Ectodermal cell (in vitro differentiated cells): ENCODE results near the gene KY.

Experiments used
- H3K27ac ChIP-seq: 2 replicates; pipeline ENCODE4 v1.7.0; 2013; ENCODE audit warnings: mild to moderate bottlenecking, low read depth, low read length; ENCODE audit not compliant: insufficient read depth, poor library complexity, severe bottlenecking
- H3K27me3 ChIP-seq: 2 replicates; pipeline ENCODE4 v1.7.0; 2013; ENCODE audit warnings: mild to moderate bottlenecking, low read length; ENCODE audit not compliant: insufficient read depth, control insufficient read depth, poor library complexity, severe bottlenecking
- H3K36me3 ChIP-seq: one replicate; pipeline ENCODE4 v1.7.0; 2013; ENCODE audit warnings: low read length; ENCODE audit not compliant: control insufficient read depth, insufficient read depth
- H3K4me1 ChIP-seq: one replicate; pipeline ENCODE4 v1.7.0; 2013; ENCODE audit warnings: low read length; ENCODE audit not compliant: control insufficient read depth, insufficient read depth
- H3K4me3 ChIP-seq: 2 replicates; pipeline ENCODE4 v1.7.0; 2013; ENCODE audit warnings: low read depth, low read length, control low read depth; ENCODE audit not compliant: insufficient read depth
- H3K9me3 ChIP-seq: 2 replicates; pipeline ENCODE4 v1.7.0; 2013; ENCODE audit warnings: mild to moderate bottlenecking, low read length, moderate library complexity; ENCODE audit not compliant: control insufficient read depth
- WGBS, 2 experiments: methylation state at CpG; one replicate each; pipeline ENCODE4 v1.1.7; 2013; ENCODE audit warnings: missing lambda C conversion rate in 2 of 2; 5-methylcytosine and 5-hydroxymethylcytosine counted together

Gene KY

DNA sequence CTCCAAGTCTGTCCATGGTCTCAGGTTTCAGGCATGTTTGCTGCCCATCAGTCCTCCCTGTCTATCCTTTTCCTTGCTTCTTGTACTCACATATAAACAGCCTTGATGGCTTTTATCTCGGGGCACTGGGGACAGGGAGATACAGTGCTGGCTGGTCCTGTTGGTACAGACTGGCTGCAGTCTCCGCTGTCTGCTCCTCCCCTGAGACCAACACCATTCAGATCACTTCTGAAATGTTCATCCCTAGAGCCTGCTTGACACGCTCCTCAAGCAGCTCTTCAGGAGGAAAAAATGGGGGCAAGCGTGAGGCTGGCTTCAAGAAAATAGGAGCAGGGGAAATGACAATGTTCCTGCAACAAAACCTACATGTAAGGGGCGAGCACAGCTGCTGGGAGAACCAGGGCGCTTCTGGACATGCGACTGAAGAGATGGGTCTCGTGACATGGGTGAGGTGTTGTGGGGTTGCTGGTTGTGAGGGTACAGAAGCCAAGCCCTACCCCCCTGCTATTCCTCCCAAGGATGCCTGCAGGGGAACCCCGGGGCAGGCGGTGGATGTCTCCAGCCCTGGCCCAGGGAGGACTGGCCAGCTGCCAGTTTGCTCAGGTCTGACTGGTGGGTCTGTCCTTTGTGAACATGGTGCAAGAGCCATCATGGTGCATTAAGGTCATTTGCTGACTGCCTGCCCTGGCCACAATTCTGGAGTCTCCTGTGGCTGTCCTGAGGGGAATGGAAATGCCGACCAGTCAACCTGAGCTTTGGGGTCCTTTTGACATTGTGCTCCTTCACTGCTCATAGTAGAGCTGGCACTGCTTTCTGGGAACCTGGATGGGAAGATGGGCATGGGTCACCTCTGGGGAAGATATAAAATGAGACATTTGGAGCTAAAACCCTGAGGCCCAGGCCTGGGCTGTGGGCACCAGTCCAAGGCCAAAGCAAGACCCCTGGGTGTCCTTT, 40.1 kb downstream of the KY start:
- Histone ChIP-seq H3K36me3 (no peaks in the 10 kb centered on the region), H3K4me3 (no peak overlapping the region), H3K27me3 (no peaks in the 10 kb centered on the region), H3K27ac (no peak overlapping the region), H3K9me3 (no peaks in the 10 kb centered on the region), H3K4me1 (no peaks in the 10 kb centered on the region)
- WGBS, 2 experiments: 85 to 88% methylated on average over 11 of the region's 11 CpGs

DNA sequence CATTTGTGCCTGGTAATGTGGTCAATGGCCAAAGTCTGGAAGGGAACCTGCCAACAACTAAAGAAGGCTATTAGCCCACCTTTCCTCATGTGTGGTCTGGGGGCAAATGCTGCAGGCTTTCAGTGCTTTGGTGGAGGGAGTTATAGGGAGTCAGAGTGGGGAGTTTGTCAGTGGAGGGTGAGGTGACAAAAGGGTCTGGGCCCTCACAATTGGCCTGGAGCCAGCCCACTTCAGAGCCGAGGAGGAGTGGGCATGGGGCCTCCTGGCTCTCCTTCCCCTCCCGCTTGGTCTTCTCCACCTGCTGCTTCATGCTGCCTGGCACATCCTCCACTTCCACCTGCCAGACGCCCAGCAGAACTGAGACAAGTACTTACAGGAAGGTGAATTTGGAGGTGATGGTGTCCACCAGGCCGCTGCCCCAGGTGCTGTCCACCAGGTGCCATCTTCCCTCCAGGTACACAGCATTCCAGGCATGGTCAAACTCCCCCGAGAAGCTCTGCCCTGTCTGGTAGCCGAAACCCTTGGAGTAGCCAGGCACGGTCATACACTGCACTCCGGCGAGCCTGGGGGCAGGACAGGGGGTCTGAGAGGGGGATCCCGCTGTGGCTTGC, 40.9 kb downstream of the KY start:
- H3K27me3 ChIP-seq: no peaks in the 10 kb centered on the region
- 86 to 92% methylated on average over 10 of the region's 10 CpGs for WGBS, 2 experiments
- no peak overlapping the region for H3K27ac ChIP-seq
- H3K4me1 ChIP-seq: no peaks in the 10 kb centered on the region
- no peak overlapping the region for H3K4me3 ChIP-seq
- no peaks in the 10 kb centered on the region for H3K9me3 ChIP-seq
- H3K36me3 ChIP-seq: no peaks in the 10 kb centered on the region

DNA sequence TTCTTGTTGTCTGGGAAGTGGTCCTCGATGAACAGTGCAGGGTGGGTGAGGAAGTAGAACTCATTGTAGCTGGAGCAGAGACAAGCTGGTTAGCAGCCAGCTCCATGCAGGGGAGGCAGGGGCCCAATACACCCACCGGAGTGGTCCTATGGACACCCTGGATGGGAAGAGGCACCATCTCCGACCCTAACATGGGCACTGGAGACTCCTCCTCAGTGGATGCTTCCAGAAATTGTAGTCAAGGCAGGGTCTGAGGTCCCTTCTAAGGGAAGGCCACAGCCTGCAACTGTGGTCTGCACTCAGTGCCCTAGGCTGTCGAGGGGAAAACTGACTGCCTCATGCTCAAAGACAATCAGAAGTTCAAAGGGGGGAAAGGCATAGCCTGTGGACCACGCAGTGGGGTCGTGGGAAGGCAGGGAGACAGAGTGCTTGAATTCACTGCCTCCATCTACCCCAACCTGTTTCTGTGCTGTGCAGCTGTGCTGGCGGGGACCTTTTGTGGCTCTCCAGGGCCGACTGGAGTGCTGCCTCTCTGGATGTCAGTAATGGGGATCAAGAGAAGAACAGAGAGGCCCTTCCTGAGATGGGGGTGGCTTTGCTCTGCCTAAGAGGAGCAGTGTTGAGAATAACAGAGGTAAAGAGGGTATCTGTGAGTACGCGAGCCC, 41.9 kb downstream of the KY start:
- H3K4me1 ChIP-seq: no peaks in the 10 kb centered on the region
- no peaks in the 10 kb centered on the region for H3K9me3 ChIP-seq
- 93 to 94% methylated on average over 10 of the region's 10 CpGs for WGBS, 2 experiments
- no peaks in the 10 kb centered on the region for H3K27me3 ChIP-seq
- no peaks in the 10 kb centered on the region for H3K36me3 ChIP-seq
- H3K4me3 ChIP-seq: no peak overlapping the region
- no peak overlapping the region for H3K27ac ChIP-seq

DNA sequence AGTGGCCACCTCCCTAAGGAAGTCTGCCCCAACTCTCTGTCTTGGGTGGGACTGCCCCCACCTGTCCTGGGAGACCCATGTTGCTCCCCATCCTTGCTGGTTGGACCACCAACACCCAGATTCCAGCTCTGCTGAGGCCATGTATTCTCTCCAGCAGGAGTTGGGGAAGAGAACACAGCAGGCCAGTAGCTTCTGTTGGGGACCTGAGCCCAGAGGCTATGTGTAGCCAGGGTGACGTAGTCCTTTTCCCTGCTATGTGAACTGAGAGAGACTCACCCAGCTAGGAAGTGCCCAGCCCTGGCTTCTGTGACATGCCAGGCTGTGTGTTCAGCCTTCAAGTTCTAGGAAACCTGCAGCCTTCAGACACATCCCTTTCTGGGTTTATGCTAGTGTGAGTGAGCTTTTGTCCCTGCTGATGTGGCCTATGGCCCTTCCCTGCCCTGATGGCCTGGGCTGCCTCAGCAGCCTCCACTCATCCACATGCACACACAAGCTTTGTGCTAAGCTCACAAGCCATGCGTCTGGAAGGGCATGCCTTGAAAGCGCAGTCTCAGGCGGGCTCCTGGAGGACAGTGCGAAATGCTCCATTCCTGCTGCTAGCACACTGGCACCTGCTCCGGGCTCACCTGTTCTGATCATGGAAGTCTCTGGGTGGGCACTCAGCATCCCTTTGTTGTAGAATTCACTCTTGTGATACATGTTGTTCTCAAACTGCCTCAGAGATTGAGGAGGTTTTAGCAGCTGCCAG, 42.6 kb downstream of the KY start:
- H3K4me3 ChIP-seq: no peak overlapping the region
- H3K36me3 ChIP-seq: no peaks in the 10 kb centered on the region
- no peaks in the 10 kb centered on the region for H3K27me3 ChIP-seq
- H3K4me1 ChIP-seq: peaks cover 2% of the 10 kb centered on the region
- H3K9me3 ChIP-seq: no peaks in the 10 kb centered on the region
- H3K27ac ChIP-seq: no peak overlapping the region
- WGBS, 2 experiments: 95 to 98% methylated on average over 6 of the region's 6 CpGs

DNA sequence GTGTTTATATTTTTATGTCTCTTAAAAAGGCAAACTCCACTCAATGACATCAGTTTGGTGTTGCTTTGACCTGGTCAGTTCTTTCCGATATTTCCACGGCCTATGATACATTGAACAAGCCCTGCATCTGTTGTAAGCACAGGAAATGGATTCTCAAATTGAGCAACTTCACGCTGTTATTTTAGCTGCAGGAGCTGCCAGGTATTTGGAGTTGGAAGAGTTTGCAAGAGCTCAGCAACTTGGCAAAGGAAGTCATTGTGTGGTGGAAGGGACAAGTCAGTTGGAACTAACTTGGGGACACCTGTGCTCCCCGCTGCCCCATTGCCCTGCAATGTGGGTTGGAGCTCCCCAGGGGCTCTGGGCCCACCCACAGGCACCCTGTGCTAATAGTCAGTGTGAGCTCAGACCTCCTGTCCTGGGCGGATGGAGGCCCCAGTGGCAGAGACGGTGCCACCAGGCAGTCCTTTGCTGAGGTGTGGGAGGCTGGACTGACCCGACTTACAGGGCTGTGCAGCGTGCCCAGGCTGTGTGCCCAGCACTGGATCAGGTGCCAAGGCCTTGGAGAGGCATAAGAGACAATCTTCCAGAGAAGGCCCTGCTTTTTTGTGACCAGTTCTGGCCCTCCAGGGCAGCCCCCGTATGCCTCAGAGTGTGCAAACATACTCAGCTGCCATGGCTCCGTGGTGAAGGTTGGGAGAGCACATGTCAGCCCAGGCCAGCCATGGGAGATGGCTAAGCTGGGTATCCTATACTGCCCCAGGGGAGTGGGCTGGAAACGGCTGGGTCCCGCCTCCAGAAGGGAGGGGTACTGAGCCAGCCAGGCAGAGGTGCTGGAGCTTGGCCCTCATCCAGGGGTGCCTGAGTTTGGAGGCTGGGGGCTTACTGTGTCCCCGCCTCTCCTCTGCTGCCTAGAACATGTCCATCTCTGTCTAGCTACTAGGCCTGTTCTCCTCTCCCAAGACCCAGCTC, 43.5 kb downstream of the KY start:
- H3K9me3 ChIP-seq: no peaks in the 10 kb centered on the region
- H3K4me1 ChIP-seq: peaks cover 10% of the 10 kb centered on the region
- H3K4me3 ChIP-seq: no peak overlapping the region
- no peaks in the 10 kb centered on the region for H3K27me3 ChIP-seq
- 85 to 86% methylated on average over 13 of the region's 13 CpGs for WGBS, 2 experiments
- no peak overlapping the region for H3K27ac ChIP-seq
- H3K36me3 ChIP-seq: no peaks in the 10 kb centered on the region

DNA sequence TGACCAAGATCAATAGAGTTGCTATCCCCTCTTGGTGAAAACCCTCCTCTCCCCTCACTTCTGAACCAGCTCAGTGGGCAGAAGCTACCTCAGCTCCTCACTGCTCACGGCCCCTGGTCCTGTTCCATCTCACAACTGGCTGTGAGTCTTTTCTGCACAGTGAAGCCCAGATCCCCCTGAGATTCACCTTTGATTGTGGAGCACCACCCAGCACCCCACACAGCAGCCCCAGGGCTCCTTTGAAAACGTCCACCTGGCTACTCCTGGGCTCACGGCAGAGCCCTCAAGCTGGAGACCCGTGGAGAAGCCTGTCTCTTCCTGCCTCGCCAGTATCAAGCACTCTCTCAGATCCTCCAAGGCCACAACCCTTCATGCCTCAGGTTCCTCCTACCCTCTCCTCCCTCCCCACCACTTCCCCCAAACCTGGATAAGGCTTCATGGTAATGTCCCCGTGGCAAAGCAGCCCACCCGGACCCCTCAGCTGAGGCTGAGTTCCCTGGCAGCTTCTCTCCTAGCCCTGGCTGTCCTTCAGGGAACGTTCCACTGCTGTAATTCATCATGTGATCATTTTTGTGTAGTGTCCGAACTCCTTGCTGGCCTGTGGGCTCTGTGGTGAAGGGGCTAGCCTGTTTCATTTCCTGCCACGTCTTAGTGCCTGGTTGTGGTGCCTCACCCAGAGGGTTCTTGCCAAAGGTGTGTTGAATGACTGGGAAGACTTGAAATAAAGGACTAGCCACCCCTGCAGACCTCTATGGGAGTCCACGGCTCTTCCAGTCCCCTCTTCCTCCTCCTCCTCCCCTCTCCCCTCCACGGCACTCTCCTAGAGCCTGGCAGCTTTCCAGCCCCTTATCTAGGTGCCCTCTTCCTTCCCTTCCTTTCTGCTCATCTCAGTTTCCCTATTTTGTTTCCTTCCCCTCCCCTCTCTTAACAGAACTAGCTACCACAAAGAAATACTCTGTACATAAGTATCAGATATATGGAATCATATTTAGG, 44.5 kb downstream of the KY start:
- H3K9me3 ChIP-seq: no peaks in the 10 kb centered on the region
- WGBS, 2 experiments: 89 to 90% methylated on average over 12 of the region's 12 CpGs
- H3K36me3 ChIP-seq: no peaks in the 10 kb centered on the region
- H3K27me3 ChIP-seq: no peaks in the 10 kb centered on the region
- peaks cover 19% of the 10 kb centered on the region for H3K4me1 ChIP-seq
- H3K4me3 ChIP-seq: no peak overlapping the region
- H3K27ac ChIP-seq: no peak overlapping the region

DNA sequence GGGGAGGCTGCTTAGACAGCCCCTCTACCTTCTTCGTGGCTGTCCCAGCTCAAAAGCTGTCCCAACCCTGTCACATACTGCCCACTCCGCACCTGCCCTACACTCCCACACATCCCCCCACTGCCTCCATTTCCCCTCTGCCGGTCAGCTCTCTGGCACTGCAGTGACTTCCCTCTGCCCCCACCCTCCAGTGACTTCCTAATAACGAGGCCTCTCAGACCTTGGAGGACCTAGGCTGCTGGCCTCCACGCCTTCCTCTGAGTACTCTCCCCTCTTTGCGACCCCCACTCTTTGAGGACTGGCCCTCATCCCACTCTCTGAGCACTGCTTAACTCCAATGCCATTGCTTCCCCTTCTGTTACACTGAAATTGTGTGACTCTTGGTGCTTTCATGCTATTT, 45.3 kb downstream of the KY start:
- peaks cover under 1% of the 10 kb centered on the region for H3K27me3 ChIP-seq
- peaks cover 22% of the 10 kb centered on the region for H3K4me1 ChIP-seq
- H3K9me3 ChIP-seq: no peaks in the 10 kb centered on the region
- no peak overlapping the region for H3K4me3 ChIP-seq
- no peak overlapping the region for H3K27ac ChIP-seq
- 87 to 89% methylated on average over 6 of the region's 6 CpGs for WGBS, 2 experiments
- no peaks in the 10 kb centered on the region for H3K36me3 ChIP-seq

DNA sequence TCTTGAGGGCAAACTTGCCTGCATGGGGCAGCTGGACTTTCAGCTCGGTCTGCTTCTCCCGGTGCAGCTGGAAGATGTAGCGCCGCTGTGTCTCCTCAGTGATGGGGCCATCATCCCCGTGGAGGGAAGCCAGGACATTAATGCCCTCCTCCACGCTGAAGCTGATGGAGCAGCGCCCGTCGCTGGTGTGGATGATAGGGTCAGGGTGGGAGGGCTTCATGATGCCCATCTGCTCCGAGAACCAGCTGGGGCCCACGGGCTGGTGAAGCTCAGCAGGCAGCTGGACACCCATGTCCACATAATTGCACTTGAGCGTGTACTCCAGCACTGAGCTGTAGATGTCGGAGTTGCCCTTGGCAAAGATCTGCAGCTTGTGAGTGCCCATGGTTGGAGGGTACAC, 46.9 kb downstream of the KY start:
- H3K4me1 ChIP-seq: peaks cover 38% of the 10 kb centered on the region
- no peaks in the 10 kb centered on the region for H3K36me3 ChIP-seq
- no peak overlapping the region for H3K4me3 ChIP-seq
- 95 to 96% methylated on average over 13 of the region's 13 CpGs for WGBS, 2 experiments
- H3K27ac ChIP-seq: no peak overlapping the region
- peaks cover 4% of the 10 kb centered on the region for H3K27me3 ChIP-seq
- no peaks in the 10 kb centered on the region for H3K9me3 ChIP-seq
